Ascending aorta (tissue), 2 donors: ENCODE data around the gene TRAM2. TPM values are rescaled to one million over a fixed set of nuclear protein-coding genes. Genes with fewer than 3 reads are reported as not detected.

Experiments used
- DNase-seq, 2 donors: peaks; one replicate each; pipeline ENCODE4 v3.0.0-alpha.2; 2019; ENCODE audit warnings: low spot score in 2 of 2
- H3K27ac ChIP-seq, 2 donors: fragments of 200-600 bp; sonication (generic); one replicate each; pipeline ENCODE4 v1.5.1; 2016 to 2017; ENCODE audit warnings: mild to moderate bottlenecking in 1 of 2
- H3K27me3 ChIP-seq: fragments of 200-600 bp; sonication (generic); one replicate; pipeline ENCODE4 v1.5.1; 2017
- H3K36me3 ChIP-seq, 2 donors: fragments of 200-600 bp; sonication (generic); one replicate each; pipeline ENCODE4 v1.5.1; 2016
- H3K4me1 ChIP-seq, 2 donors: fragments of 200-600 bp; sonication (generic); one replicate each; pipeline ENCODE4 v1.5.1; 2016 to 2017; ENCODE audit warnings: mild to moderate bottlenecking in 1 of 2
- H3K4me3 ChIP-seq, 2 donors: fragments of 200-600 bp; sonication (generic); one replicate each; pipeline ENCODE4 v1.5.1; 2016 to 2017; ENCODE audit warnings: mild to moderate bottlenecking in 1 of 2
- H3K9me3 ChIP-seq, 2 donors: fragments of 200-600 bp; sonication (generic); one replicate each; pipeline ENCODE4 v1.5.1; 2016
- intact Hi-C: fragments of 100-400 bp; cut with DNase I; formaldehyde crosslinking; loops from one replicate; pipeline ENCODE4 v1.15.1; 2023
- total RNA-seq: library from RNA; depleted of rRNA; stranded (reverse); fragments of >200 nt; gene quantifications from one replicate; pipeline ENCODE4 v1.1.0, GENCODE V29; 2016
- TF ChIP-seq, protein P1 (sequence below), 3 experiments: fragments of 200-600 bp in 2 of 3; fragments of 450-650 bp in 1 of 3; sonication (generic) in 2 of 3; IDR thresholded peaks; one replicate each; pipeline ENCODE4 v1.5.1; 2016 to 2019; ENCODE audit warnings: antibody characterized with exemption in 3 of 3, mild to moderate bottlenecking in 1 of 3, moderate library complexity in 1 of 3

The TRAM2 gene
- total RNA-seq, 1 donor from 2014 or later = 32.6 TPM

GRCh38 chr6:52610011-52610410, 33.2 kb upstream of the TRAM2 start:
- Histone ChIP-seq H3K4me1 (no peaks in the 10 kb centered on the region), H3K4me3 (no peak overlapping the region), H3K36me3 (no peaks in the 10 kb centered on the region), H3K9me3 (peaks cover 0 to 3% of the 10 kb centered on the region in 2 donors), H3K27me3 (no peaks in the 10 kb centered on the region), H3K27ac (no peak overlapping the region)
- intact Hi-C loops = no loop called here
- TF ChIP-seq, protein P1, sequence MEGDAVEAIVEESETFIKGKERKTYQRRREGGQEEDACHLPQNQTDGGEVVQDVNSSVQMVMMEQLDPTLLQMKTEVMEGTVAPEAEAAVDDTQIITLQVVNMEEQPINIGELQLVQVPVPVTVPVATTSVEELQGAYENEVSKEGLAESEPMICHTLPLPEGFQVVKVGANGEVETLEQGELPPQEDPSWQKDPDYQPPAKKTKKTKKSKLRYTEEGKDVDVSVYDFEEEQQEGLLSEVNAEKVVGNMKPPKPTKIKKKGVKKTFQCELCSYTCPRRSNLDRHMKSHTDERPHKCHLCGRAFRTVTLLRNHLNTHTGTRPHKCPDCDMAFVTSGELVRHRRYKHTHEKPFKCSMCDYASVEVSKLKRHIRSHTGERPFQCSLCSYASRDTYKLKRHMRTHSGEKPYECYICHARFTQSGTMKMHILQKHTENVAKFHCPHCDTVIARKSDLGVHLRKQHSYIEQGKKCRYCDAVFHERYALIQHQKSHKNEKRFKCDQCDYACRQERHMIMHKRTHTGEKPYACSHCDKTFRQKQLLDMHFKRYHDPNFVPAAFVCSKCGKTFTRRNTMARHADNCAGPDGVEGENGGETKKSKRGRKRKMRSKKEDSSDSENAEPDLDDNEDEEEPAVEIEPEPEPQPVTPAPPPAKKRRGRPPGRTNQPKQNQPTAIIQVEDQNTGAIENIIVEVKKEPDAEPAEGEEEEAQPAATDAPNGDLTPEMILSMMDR (IDR thresholded peaks at IDR 0.05) = no peak
- DNase-seq = no peak

GRCh38 chr6:52605610-52606185, 28.8 kb upstream of the TRAM2 start:
- intact Hi-C loops = no loop called here
- TF ChIP-seq, protein P1 (IDR thresholded peaks at IDR 0.05) = no peak
- no peaks in the 10 kb centered on the region for H3K27me3 ChIP-seq

DNA sequence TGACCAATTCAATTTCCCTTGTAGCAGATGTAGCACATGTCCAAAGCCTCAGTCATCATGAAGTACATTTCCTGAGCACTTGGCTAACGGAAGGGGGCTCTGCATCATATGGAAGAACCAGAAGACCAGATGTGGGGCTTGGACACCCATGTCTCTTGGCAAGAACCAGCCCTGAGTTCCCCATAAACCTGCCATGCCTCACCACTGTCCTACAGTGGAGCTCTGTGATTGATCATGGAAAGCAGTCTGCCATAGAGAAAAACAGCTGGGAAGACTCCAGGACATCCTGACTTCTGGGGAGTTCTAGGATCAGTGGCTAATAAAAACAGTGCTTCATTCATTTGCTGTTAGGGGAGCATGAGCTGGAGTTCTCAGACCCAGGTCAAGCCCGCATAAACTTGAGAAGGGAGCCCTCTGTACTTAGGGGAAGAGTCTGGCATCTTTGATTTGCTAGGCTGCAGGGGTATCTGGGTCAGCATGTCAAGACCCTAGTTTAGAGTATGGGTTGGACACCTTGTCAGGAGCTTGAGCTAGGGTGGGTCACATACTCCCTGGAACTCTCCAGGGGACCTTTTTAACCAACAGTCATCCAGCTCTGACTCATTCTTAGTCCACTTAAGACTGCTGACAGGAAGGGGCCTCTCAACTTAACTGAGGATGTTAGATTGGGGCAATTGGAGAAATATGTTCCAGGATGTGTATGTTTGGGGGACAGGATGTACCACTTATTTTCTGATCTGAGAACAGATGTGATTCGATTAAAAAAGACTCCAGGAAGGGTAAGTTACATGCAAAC, 26.3 kb upstream of the TRAM2 start:
- H3K27me3 ChIP-seq = no peaks in the 10 kb centered on the region
- no peak overlapping the region for H3K4me3 ChIP-seq
- no peaks in the 10 kb centered on the region for H3K9me3 ChIP-seq
- H3K27ac ChIP-seq = no peak overlapping the region
- H3K4me1 ChIP-seq = no peaks in the 10 kb centered on the region
- TF ChIP-seq, protein P1 (IDR thresholded peaks at IDR 0.05) = no peak
- intact Hi-C loops = no loop called here
- no peak for DNase-seq
- H3K36me3 ChIP-seq = no peaks in the 10 kb centered on the region

More at GRCh38 chr6:52605610-52606185, 28.8 kb upstream of the TRAM2 start:
- Histone ChIP-seq H3K9me3 (peaks cover 0 to 3% of the 10 kb centered on the region in 2 donors), H3K4me1 (no peaks in the 10 kb centered on the region), H3K4me3 (no peak overlapping the region), H3K36me3 (no peaks in the 10 kb centered on the region), H3K27ac (no peak overlapping the region)
- DNase-seq = no peak

- H3K36me3 ChIP-seq = no peaks in the 10 kb centered on the region
- no peak for DNase-seq
- peaks cover 16 to 33% of the 10 kb centered on the region in 2 donors for H3K4me1 ChIP-seq
- H3K27ac ChIP-seq = peak overlapping the region in 1 of 2 donors; percentile 78
- no peaks in the 10 kb centered on the region for H3K27me3 ChIP-seq
- H3K4me3 ChIP-seq = no peak overlapping the region
- H3K9me3 ChIP-seq = no peaks in the 10 kb centered on the region
- intact Hi-C loops = loop anchor here (1.0 to 10.0 kb wide), 5 partner anchors 126 to 393 kb away; partner anchors contain the start of gene PAQR8
- TF ChIP-seq, protein P1 (IDR thresholded peaks at IDR 0.05) = no peak
Measured at GRCh38 chr6:52598824-52599190, 21.9 kb upstream of the TRAM2 start.

- Histone ChIP-seq H3K36me3 (no peaks in the 10 kb centered on the region), H3K4me1 (peaks cover 16 to 33% of the 10 kb centered on the region in 2 donors), H3K27ac (peak overlapping the region; percentile 64 to 78), H3K27me3 (no peaks in the 10 kb centered on the region), H3K4me3 (peak overlapping the region in 1 of 2 donors; percentile 46), H3K9me3 (no peaks in the 10 kb centered on the region)
- intact Hi-C loops = loop anchor here (1.0 to 10.0 kb wide), 5 partner anchors 127 to 394 kb away; partner anchors contain the start of gene PAQR8
- TF ChIP-seq, protein P1 (IDR thresholded peaks at IDR 0.05) = peak; percentile 64 to 79 (median 69)
- peak in 1 of 2 donors; percentile 85 for DNase-seq
Measured at GRCh38 chr6:52598123-52598823, 21.4 kb upstream of the TRAM2 start.
